Activated T-helper 1 cell treated with Interleukin-2 at 50 U/mL for 16 hours (primary cell): ENCODE results near the gene CXCL17.
A peak's percentile ranks its signal among the peaks of the same experiment; 100 is the strongest.

Experiments used
- DNase-seq: peaks from one replicate; pipeline ENCODE4 v3.0.0-alpha.2; 2020; ENCODE audit warnings: low read depth

Gene CXCL17

GRCh38 chr19:42397263-42398166 lies 45.2 kb downstream of the CXCL17 start:
- no peak for DNase-seq

- DNase-seq = peak; percentile 85
These were observed 46.1 kb downstream of the CXCL17 start for GRCh38 chr19:42396381-42397262.

GRCh38 chr19:42394751-42395150 lies 48.0 kb downstream of the CXCL17 start:
- no peak for DNase-seq

GRCh38 chr19:42392165-42392564 lies 50.6 kb downstream of the CXCL17 start:
- DNase-seq = no peak

- DNase-seq = no peak
These were observed 52.8 kb downstream of the CXCL17 start, which contains the start of gene CNFN for GRCh38 chr19:42389899-42390298. Gene CNFN (minus strand): TSS chr19:42390297. CDS start chr19:42389037, 1,260 bp downstream.

GRCh38 chr19:42388851-42389489 lies 53.8 kb downstream of the CXCL17 start:
- no peak for DNase-seq

- DNase-seq = peak; percentile 44
These were observed 55.6 kb downstream of the CXCL17 start for GRCh38 chr19:42386974-42387707.

- DNase-seq = no peak
These were observed 62.6 kb downstream of the CXCL17 start for GRCh38 chr19:42380155-42380554.
